GM19035 (cell line): Measurements from ENCODE around the gene SERPINE3.

Experiments used
- ATAC-seq: cut with Tn5 transposase; IDR thresholded peaks from one replicate; pipeline ENCODE4 v1.9.1; 2021; ENCODE audit not compliant: unreplicated experiment

SERPINE3 gene

DNA sequence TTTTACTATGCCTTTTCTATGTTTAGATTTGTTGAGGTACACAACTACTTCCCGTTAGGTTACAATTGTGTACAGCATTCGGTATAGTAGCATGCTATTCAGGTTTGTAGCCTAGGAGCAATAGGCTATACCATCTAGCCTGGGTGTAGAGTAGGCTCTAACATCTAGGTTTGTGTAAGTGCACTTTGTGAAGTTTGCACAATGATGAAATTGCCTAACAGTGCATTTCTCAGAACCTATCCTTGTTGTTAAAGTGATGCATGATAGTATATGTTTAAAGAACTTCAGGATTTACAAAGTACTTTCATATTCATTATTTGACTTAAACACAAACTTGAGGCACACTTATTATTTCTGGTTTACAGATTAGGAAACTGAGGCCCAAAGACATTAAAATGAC, 11.5 kb upstream of the SERPINE3 start:
- no peak for ATAC-seq

DNA sequence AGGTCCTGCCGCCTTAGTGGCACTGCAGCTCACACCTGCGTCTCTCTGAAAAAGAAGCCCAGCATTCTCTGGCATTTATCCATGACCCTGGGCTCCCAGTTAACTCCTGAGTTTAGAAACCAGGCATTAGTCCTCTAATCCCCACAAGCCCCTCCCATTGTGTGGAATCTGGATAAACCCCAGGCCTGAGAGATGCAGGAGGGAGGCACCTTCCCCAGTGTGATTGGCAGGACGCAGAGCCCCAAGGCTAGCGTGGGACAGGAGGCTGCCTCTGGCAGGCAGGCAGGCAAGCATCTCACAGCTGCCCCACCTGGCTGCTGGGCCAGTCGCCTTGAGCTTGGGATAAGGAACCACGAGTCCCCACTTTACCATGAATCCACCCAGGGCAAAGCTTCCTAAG, 11.0 kb upstream of the SERPINE3 start:
- no peak for ATAC-seq

DNA sequence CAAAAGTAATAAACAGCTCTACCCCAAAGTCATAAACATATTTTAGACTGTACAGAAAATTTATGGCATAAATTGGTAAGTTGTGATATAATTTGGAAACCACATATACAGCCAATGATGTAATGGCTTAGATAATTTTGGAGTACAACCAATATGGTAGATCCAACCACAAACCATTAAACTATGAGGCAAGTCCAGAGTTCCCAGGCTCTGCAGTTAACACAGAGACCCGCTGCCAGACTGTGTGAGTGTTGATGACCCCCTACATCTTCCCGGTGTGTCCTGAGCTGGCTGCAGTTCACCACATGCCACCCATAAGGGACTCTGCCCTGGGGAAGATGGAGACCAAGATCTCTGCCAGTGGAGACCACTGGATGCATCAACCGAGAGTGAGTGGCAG, 9.9 kb upstream of the SERPINE3 start:
- ATAC-seq = no peak

DNA sequence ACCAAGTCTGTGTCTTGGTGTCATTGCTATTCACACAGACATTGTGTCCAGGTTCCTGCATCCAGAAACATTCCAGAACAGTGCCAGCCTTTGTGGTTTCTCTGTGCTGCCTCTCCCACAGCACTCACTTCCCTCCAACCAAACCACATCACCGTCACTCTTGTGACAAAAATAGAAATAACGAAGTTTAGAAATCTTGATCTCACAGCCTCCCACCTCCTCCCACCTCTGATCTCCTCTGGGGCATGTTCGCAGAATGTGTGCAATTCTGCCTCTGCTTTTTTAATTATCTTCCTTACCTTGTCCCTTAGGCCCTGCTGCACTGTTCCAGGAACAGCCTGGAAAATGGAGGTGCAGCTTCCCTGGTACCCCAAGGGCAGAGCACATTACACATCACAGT, 8.7 kb upstream of the SERPINE3 start:
- ATAC-seq = peak; percentile 33

DNA sequence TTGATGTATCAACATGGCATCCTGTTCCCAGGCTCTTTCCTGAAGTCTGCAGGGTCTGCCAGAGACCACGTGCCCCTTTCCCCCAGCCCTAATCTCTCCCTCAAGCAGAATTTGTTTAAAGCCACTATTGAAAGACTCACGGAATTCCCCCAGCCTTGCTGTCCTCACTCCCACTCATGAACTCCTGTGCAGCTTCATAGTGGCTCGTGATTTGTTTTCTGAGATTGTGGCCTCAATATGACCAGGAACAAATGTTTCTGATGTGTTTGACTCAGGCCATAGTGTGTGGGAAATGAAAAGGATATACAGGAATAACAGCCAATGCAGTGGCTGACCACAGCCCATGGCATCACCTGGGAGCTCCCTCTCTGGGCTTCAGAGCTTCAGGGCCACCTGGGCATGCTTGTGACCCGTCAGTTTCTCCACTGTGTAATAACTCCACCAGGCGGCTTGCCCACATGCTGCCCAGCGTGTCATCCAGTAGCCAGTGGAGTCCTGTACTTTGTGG, 8.1 kb upstream of the SERPINE3 start:
- peak; percentile 41 for ATAC-seq

DNA sequence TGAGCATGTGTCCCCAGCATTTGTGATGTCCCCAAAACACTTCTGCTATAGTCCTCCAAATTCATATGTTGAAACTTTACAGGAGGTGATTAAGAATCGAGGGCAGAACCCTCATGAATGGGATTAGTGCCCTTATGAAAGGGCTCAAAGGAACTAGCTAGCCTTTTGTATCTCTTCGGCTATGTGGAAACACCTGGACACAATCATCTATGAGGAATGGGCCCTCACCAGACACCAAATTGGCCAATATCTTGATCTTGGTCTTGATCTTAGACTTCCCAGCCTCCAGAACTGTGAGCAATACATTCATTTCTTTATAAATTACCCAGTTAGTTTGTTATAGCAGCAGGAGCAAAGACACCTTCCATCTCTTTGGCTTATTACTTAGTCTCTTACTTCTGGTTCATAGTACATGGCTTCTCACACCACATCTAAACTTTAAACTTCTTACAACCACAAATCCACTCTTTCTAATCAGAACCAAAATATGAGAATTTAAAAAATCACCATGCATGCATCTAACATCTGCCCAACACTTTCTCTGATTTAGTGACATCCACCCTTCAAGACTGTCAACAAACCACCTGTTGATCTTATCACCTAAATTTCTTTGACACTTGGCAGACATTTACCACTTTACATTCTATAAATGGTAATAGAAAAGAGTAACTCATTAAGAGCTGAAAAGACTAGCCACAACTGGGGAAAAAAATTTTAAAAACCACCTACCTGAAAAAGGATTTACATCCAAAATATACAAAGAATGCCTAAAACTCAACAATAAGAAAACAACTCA, 6.7 kb upstream of the SERPINE3 start:
- no peak for ATAC-seq

DNA sequence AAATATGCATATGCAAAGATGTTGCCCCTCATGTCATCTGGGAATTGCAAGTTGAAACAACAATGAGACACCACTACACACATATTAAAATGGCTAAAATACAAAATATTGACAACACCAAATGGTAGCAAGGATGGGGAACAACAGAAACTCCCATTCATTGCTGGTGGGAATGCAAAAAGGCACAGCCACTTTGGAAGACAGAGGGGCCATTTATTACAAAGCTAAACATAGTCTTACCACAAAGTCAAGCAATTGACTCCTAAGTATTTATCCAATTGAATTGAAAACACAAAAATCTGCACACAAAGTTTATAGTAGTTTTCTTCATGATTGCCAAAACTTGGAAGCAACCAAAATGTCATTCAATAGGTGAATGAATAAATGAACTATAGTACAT, 6.1 kb upstream of the SERPINE3 start:
- no peak for ATAC-seq

DNA sequence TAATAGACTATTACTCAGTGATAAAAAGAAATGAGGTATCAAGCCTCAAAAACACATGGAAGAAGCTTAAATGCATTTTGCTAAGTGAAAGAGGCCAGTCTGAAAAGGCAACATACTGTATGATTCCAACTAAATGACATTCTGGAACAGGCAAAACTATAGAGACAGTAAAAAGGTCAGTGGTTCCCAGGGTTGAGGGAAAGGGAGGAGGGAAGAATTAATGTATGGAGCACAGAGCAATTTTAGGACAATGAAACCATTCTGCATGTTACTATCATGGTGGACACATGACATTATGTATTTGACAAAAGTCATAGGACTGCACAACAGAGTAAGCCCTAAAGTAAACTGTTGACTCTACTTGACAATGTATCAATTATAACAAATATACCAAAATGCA, 5.7 kb upstream of the SERPINE3 start:
- no peak for ATAC-seq

DNA sequence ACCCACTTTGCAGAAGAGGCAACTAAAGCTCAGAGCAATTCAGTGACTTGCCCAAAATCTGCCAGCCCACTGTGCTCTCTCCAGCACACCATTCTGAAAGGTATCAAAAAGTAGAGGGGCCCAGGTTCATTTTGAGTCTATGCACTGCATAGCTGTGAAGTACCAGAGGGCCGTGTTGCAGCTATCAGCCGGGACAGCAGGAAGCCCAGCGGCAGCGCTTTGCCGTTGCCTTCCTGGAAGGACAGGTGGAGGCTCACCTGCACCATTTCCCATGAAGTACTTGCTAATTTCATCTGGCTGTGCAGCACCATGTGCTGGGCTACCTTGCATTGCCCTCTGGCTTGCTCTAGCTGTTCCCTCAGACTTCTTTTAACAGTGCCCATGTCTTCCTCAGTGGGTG, 2.7 kb upstream of the SERPINE3 start:
- no peak for ATAC-seq

DNA sequence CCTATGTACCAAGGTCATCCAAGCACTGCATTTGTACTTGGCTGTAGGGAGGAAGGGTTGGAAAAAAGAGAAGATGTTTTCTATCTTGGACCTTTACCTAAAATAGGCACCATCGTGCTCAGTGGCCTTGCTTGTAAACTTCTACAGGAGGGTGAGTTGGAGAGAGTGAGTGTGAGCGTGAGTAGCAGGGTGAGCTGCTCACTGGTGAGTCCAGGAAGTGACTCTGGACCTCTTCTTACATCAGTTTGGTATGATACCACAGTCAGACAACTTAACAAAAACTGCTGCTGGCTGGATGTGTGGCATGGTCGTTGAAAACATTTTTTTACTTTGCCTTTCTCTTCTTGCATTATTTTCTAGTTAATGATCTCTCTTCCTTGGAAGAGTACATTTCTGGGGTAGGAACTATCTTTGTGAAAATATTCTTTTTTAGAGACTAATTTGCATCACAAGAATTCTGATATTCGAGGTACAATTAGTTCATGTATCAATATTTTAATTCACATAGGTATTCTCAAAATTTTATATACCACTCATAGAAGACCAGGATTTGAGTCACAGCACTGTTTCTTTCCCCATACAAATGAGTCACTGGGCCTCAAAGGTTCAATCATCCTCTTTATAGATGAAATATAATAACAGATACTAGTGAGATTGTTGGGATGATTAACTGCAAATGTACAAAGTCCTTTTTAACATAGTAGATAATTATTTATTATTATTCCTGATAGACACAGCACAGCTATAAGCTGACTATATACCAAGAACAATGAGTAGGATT, 651 bp downstream of the SERPINE3 start:
- no peak for ATAC-seq

DNA sequence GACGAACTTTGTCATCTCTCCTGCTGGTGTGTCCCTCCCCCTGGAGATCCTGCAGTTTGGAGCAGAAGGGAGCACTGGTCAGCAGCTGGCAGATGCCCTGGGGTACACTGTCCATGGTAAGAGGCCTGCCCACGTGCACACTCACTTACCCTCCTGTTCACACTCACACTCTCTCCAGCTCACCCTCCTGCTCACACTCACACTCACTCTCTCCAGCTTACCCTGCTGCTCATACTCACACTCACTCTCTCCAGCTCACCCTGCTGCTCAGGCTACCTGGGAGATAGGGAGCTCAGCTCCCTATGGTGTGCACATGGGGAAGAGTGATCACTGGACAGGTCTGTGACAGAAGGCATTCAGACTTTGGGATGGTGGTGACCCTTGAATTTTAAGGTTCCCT, 1.7 kb downstream of the SERPINE3 start:
- no peak for ATAC-seq

DNA sequence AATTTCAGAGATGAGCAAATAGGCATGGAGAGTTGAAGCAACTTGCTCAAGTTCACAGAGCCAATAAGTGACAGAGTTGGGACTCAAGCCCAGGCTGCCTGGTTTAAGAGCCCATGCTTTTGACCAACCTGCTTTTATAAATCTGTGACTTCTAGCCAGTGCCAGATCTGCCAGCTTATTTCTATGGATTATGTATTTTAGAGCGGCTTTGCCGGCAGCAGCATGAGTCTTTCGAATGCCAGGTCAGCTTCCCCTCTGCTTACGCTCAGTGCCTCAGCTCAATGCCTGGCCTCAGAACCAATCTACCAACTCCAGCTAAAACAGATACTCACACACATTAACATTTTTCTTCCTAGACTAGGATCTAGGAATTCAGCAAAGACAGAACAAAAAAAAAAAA, 2.3 kb downstream of the SERPINE3 start:
- ATAC-seq = no peak

DNA sequence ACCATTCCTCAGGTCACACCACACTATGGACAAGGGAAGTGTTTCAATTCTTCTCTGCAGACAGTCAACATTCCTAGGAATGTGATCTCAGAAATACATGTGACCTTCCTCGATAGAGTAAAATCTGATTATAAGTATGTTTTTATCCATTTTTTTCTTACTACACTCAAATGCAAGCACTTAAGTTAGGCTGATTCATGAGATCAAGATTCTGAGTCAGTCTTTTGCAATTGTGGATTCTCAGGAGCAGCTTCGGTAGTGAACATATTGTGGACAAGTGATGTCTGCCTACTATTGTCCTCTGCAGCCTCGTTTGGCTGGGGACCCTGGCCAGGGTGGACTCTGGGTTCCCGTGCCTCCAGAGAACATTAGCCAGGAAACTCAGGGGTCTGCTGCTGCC, 3.2 kb downstream of the SERPINE3 start:
- ATAC-seq = no peak

DNA sequence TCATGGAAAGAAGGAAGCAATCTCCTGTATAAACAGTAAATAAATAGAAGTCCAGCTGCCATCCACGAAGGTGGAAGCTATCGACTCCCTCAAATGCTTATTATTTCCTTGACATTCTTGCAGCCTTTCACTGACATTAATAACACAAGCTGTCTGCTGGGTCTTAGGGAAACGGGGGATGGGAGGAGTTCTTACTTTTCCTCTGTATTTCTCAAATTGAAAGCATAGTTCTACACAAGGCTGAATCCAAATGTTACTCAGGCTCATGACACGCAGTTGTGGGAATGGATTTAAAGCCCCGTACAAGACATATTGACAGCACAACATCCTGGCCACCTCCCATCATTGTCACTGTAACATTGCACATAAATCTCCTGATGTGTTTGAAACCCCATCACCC, 4.0 kb downstream of the SERPINE3 start:
- no peak for ATAC-seq

DNA sequence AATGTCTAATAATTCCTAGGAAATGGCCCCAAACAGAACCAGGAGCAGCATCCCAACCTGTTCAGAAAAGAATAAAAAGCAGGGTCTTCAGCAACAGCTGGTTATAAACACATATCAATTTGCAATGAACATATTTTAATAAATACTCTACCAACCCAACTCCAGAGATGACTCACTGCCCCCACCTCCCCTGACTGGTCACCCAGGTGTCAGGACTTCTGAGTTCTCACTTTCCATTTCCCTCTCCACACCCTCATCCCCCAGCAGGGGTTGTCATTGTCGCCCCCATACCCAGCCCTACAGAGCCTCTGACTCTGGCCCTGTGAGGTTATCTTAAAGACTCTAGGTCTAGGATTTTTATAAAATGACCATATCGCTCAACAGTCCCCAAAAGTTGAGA, 6.9 kb downstream of the SERPINE3 start:
- no peak for ATAC-seq

DNA sequence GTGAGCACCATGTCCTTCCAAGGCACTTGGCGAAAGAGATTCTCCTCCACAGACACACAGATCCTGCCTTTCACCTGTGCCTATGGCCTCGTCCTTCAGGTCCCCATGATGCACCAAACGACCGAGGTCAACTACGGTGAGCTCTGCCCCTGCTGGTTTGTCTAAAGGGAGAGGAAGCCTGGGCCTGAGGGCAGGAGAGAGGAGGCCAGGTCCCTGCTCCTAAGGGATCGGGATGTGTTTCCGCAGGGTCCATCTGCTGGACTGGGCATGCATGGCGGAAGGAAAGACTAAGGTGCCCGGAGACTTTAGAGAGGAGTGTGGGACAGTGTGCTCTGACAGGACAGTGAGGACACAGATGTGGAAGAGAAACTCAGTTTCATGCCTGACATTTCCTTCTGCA, 7.6 kb downstream of the SERPINE3 start:
- ATAC-seq = no peak

DNA sequence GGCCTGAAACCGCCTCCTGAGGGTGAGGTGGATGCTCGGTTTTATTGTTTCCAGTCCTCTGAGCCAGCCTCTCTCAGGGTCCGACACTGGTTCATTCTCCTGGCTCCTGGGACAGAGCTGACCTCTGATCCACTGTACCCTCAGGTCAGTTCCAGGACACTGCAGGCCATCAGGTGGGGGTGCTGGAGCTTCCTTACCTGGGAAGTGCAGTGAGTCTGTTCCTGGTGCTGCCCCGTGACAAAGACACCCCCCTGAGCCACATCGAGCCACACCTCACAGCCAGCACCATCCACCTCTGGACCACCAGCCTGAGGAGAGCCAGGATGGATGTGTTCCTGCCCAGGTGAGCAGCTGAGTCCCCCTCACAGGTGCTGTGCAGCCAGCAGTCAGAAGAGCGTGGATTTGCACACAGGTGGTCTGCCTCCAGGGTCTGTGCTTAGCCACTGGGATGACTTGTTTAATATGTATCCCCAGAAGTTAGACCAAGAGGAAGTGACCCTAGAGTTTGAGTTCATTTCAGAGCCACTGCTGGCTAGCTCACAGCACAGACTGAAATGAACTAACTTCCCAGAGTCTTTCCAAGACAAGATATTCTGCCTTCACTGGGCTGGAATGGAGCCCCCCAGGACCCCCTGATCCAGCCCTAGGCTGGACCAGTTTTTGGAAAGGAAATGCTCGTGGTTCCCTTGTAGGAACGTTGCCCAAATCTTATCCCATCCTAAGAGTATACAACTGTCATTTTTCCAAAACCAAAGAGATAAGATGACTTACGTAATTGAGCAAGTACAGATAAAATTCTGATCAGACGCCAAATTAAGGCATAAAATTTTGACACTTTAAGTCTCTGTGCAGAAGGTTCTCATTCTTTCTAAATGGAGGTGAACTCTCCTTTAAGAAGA, 8.8 kb downstream of the SERPINE3 start:
- no peak for ATAC-seq

DNA sequence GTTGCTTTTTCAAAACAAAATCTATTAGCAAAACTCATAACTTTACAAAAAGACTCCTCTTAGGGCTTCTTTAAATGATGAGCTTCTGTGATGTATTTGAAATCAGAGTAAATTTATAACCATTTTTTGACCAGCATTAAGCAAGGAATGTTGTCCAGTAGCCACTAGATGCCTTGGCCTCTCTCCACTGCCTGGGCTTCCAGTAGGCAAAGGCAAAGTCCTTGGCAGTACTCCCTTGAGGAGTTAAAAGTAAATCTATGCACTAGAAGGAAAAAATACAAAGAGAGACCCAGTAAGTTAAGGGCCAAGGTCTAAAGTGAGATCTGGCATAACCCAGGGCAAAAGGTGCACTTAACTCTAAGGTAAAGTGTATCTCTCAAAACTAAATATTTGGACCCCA, 9.5 kb downstream of the SERPINE3 start:
- ATAC-seq = no peak

DNA sequence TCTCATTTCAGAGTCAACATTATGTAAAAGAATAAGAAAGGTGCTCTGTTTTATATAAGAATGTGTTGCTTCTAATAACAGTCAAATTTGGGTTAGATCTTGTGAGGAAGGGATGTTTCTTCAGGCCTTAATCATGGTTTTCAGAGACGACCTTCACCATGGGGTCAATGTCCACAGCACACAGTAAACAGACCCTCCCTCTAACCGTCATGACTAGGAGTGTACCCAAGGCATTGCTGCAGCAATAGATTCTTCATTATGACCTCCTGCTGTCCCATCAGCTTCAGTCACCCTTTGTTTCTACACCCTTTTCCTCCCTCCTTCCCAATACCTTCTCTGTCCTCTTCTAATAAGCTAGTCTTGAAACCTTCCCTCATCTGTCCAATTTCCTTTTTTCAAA, 15.7 kb downstream of the SERPINE3 start:
- no peak for ATAC-seq

DNA sequence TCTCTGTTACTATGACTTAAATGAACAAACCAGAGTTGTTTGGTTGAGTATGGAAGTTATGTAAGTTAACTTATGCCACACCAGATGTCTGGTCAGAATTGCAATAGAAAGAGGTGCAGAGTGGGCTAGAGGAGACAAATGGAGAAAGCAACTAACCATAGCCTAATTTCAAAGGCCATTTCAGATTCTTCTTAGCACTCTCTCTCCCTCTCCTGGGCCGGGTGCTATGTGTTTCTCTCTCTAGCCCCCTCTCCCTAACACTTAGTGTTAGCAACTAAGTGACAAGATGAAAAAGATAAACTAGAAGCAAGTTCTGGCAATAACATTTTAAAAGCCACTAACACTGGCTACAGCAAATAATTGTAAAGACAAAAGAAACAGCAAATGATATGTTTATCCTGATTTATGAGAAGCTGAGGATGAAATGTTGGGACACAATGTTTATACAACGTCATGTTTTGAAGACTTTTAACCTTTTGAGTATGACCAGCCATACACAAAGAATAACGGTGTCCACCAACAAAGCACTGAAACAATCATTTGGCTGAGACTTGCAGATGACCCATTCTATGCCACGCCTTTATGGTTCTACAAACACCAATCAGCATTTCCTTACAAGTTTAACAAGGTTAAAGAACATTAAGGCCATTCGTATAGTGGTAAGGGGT, 18.6 kb downstream of the SERPINE3 start:
- ATAC-seq = no peak

DNA sequence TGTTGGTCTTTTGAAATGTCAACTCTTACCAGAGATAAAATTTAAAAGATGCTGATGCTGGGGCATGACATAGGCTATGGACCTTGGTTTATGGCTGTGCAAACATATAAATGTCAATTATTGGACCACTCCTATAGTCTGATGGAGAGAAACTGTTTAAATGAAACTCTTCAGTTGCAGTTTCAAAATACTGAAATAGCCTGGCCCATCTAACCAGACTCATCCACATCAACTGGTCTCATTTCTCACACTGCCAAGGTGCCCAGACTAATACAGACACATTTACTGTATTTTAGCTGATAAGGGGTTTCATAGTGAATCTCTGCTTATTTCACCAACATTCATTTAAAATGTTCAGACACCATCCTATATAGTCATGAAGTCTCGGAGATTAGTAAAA, 19.9 kb downstream of the SERPINE3 start:
- ATAC-seq = no peak
